Activated B cell treated with CpG ODN at 0.5 μM for 24 hours (primary cell): ENCODE measurements around the gene PIP4K2C. TPM values are rescaled to one million over a fixed set of nuclear protein-coding genes. Genes with fewer than 3 reads are reported as not detected.
"Not testable (repeated sequence)": the region's sequence is repeated elsewhere in the genome, so short reads cannot be mapped to it uniquely, and the experiment has no call there.

Experiments
- ATAC-seq: fragments of 200-7000 bp; cut with Tn5 transposase; one replicate; pipeline ENCODE4 v1.10.0; 2021; ENCODE audit warnings: low read depth, mild to moderate bottlenecking, moderate library complexity
- CTCF ChIA-PET: fragments of 350-600 bp; sonication (Branson Sonifier 250); formaldehyde crosslinking; loops from one replicate; lab custom pipeline; 2021; ENCODE audit warnings: antibody characterized with exemption; lab: Charles Lee
- POLR2A ChIA-PET: fragments of 350-600 bp; sonication (Branson Sonifier 250); formaldehyde crosslinking; loops from one replicate; lab custom pipeline; 2021; ENCODE audit warnings: antibody characterized with exemption; lab: Charles Lee
- DNase-seq: peaks from one replicate; pipeline ENCODE4 v3.0.0; 2022
- H3K27ac Mint-ChIP-seq: one replicate; pipeline ENCODE4 v1.8.0; 2020; ENCODE audit warnings: mixed read lengths
- H3K27me3 Mint-ChIP-seq: one replicate; pipeline ENCODE4 v1.8.0; 2021; ENCODE audit warnings: mixed read lengths
- H3K36me3 Mint-ChIP-seq: one replicate; pipeline ENCODE4 v1.8.0; 2021; ENCODE audit warnings: low read depth, mixed read lengths
- H3K4me1 Mint-ChIP-seq: one replicate; pipeline ENCODE4 v1.8.0; 2021; ENCODE audit warnings: mixed read lengths
- H3K4me3 Mint-ChIP-seq: one replicate; pipeline ENCODE4 v1.8.0; 2020; ENCODE audit warnings: mild to moderate bottlenecking, mixed read lengths
- H3K9me3 Mint-ChIP-seq: one replicate; pipeline ENCODE4 v1.8.0; 2020; ENCODE audit warnings: mixed read lengths
- intact Hi-C: fragments of 100-400 bp; cut with micrococcal nuclease; formaldehyde crosslinking; loops from one replicate; pipeline ENCODE4 v1.15.1; 2024
- total RNA-seq: library from RNA; stranded (reverse); gene quantifications from 2 replicates; pipeline ENCODE4 v1.2.3, GENCODE V29; 2022
- TF ChIP-seq, protein P1 (sequence below): fragments of 200-600 bp; IDR thresholded peaks from one replicate; pipeline ENCODE4 v1.8.0; 2022; ENCODE audit warnings: antibody characterized with exemption, mild to moderate bottlenecking

Gene PIP4K2C
- total RNA-seq, 1 donor from 2014 or later: 16.5 TPM

DNA sequence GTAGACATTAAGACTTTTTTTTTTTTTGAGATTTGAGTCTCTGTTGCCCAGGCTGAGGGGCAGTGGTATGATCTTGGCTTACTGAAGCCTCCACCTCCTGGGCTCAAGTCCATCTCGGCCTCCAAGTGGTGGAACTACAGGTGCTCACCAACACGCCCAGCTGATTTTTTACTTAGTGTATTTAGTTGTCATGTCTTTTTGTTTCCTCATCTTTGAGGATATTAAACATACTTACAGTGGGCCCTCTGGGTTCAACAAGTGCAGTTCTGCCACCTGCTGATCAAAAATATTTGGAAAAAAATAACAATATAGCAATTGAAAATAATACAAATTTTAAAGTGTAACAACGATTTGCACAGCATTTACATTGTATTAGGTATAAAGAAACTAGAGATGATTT is 46.4 kb downstream of the PIP4K2C start:
- ChIA-PET POLR2A (no interaction called here), CTCF (interaction anchor here (0.9 to 3.6 kb wide), 5 partner anchors 15 to 104 kb away, joined by 3 to 27 read pairs (median 3); no protein-coding TSS in a partner anchor)
- intact Hi-C loops: no loop called here
- H3K4me3 Mint-ChIP-seq: no peak overlapping the region
- H3K36me3 Mint-ChIP-seq: no peaks in the 10 kb centered on the region
- DNase-seq (no peak), ATAC-seq (no peak)
- peaks cover 34% of the 10 kb centered on the region for H3K27me3 Mint-ChIP-seq
- peaks cover 5% of the 10 kb centered on the region for H3K4me1 Mint-ChIP-seq
- no peak overlapping the region for H3K27ac Mint-ChIP-seq
- TF ChIP-seq, protein P1, sequence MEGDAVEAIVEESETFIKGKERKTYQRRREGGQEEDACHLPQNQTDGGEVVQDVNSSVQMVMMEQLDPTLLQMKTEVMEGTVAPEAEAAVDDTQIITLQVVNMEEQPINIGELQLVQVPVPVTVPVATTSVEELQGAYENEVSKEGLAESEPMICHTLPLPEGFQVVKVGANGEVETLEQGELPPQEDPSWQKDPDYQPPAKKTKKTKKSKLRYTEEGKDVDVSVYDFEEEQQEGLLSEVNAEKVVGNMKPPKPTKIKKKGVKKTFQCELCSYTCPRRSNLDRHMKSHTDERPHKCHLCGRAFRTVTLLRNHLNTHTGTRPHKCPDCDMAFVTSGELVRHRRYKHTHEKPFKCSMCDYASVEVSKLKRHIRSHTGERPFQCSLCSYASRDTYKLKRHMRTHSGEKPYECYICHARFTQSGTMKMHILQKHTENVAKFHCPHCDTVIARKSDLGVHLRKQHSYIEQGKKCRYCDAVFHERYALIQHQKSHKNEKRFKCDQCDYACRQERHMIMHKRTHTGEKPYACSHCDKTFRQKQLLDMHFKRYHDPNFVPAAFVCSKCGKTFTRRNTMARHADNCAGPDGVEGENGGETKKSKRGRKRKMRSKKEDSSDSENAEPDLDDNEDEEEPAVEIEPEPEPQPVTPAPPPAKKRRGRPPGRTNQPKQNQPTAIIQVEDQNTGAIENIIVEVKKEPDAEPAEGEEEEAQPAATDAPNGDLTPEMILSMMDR: no peak
- H3K9me3 Mint-ChIP-seq: no peaks in the 10 kb centered on the region

DNA sequence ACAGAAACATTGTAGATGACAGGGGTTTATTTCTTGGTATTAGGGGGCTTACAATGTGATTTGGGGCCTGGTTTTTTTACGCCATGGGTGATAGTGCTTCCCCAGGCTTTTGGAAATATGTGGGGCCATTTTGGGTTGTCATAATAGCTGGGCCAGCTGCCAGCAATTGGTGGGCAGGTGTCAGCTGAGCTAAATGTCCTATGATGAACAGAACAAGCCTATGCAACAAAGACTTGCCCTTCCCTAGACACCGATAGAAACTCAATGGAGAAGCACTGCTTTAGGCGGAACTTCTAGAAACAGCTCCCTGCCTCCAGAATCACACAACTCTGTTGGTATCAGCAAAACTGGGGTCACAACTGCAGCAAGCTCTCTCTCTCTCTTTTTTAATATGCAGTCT is 47.1 kb downstream of the PIP4K2C start:
- peaks cover 37% of the 10 kb centered on the region for H3K27me3 Mint-ChIP-seq
- ATAC-seq (no peak), DNase-seq (no peak)
- POLR2A ChIA-PET: no interaction called here
- TF ChIP-seq, protein P1: no peak
- no peaks in the 10 kb centered on the region for H3K9me3 Mint-ChIP-seq
- CTCF ChIA-PET: interaction anchor here (0.9 to 3.6 kb wide), 5 partner anchors 22 to 103 kb away, joined by 3 to 27 read pairs (median 3); no protein-coding TSS in a partner anchor
- H3K4me3 Mint-ChIP-seq: no peak overlapping the region
- peaks cover 5% of the 10 kb centered on the region for H3K4me1 Mint-ChIP-seq
- no peaks in the 10 kb centered on the region for H3K36me3 Mint-ChIP-seq
- intact Hi-C loops: no loop called here
- H3K27ac Mint-ChIP-seq: no peak overlapping the region

DNA sequence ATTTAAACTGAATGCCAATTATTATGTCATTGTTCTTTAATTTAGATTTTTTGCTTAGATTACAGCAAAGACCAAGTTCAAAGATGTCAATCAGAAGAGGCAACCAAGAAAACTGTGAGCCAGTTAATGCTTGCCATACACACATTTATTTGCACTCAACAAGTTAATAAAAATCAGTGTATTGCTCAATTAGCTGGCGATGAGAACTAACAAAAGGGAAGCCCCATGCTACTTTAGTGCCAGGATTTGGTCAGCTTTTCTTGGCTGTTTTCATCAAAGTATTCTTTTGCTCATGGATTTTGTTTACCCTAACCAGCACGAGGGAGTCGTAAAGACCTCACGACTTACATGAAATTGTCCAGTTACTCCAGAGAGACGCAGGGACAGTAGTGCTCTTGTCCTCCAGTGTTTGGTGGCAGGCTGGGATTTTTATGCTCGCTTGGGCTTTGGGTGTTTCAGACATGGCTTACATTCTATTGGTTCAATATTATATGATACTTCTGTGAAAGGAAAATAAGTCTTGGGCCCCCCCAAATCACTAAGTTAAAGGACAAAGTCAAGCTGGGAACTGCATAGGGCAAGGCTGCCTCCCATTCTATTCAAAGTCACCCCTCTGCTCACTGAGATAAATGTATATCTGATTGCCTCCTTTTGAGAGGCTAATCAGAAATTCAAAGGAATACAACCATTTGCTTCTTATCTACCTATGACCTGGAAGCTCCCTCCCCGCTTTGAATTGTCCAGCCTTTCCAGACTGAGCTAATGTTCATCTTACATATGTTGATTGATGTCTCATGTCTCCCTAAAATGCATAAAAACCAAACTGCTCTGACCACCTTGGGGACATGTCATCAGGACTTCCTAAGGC is 49.4 kb downstream of the PIP4K2C start:
- no peak for ATAC-seq
- no peak overlapping the region for H3K27ac Mint-ChIP-seq
- DNase-seq: no peak
- H3K36me3 Mint-ChIP-seq: no peaks in the 10 kb centered on the region
- ChIA-PET POLR2A (no interaction called here), CTCF (interaction anchor here (1.5 kb wide), 1 partner anchor 185 kb away, joined by 3 read pairs; the partner anchor contains the start of gene INHBE)
- no peaks in the 10 kb centered on the region for H3K9me3 Mint-ChIP-seq
- TF ChIP-seq, protein P1: no peak
- H3K4me3 Mint-ChIP-seq: no peak overlapping the region
- H3K4me1 Mint-ChIP-seq: no peaks in the 10 kb centered on the region
- intact Hi-C loops: no loop called here
- H3K27me3 Mint-ChIP-seq: peaks cover 31% of the 10 kb centered on the region

DNA sequence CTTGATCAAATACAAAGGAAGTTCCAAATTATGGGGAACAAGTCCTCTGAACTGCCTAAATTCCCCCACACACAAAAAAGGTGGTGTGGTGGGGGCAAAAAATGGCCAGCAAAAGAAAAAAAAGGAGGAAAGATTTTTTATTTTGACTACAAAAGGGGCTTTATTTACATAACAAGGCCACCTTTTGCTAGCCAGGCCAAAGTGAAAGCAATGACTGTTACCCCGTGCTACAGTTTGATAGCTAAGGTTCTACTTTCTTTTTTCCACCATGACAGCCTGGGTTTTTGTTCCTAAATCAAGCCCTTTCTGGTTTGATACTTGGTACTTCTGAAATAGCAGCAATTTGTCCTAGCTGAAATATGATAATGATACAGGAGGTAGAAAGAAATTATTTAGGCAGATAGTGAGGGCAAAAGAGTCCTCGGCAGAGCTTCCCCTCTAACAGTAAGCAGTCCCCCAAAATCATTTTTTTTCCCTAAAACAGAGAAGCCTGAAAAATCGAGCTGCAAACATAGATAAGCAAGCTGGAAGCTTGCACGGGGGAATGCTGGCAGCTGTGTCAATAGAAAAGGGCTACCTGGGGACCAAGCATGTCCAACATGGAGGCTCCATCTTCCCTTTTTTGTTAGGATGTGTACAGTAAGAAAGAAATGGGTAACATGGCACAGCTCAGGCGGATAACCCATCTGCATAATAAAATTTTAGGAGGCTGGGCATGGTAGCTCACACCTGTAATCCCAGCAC is 50.9 kb downstream of the PIP4K2C start:
- ATAC-seq (no peak), DNase-seq (no peak)
- intact Hi-C loops: no loop called here
- Mint-ChIP-seq H3K27ac (no peak overlapping the region), H3K36me3 (no peaks in the 10 kb centered on the region), H3K4me3 (no peak overlapping the region), H3K27me3 (peaks cover 29% of the 10 kb centered on the region), H3K4me1 (no peaks in the 10 kb centered on the region), H3K9me3 (peaks cover 2% of the 10 kb centered on the region)
- TF ChIP-seq, protein P1: no peak
- POLR2A ChIA-PET: no interaction called here
- CTCF ChIA-PET: interaction anchor here (0.6 to 1.5 kb wide), 2 partner anchors 186 to 280 kb away, joined by 3 read pairs; partner anchors contain the start of gene INHBE

DNA sequence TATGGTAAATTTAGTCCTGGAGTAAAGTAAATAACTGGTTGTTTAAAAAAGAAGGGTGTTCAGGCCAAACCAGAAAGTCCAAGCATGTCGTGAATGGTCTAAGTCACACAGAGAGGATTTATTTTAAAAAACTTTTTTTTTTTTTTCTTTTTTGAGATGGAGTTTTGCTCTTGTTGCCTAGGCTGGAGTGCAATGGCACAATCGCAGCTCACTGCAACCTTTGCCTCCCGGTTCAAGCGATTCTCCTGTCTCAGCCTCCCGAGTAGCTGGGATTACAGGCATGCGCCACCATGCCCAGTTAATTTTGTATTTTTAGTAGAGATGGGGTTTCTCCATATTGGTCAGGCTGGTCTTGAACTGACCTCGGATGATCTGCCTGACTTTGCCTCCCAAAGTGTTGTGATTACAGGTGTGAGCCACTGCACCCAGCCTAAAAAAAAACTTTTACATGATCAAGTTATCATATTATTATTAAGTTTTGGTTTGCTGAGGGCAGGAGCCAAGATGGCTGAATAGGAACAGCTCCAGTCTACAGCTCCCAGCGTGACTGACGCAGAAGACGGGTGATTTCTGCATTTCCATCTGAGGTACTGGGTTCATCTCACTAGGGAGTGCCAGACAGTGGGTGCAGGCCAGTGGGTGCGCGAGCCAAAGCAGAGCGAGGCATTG is 55.1 kb downstream of the PIP4K2C start:
- intact Hi-C loops, POLR2A ChIA-PET, H3K4me1 Mint-ChIP-seq, H3K36me3 Mint-ChIP-seq, H3K9me3 Mint-ChIP-seq, DNase-seq, H3K27ac Mint-ChIP-seq, H3K27me3 Mint-ChIP-seq, CTCF ChIA-PET, ATAC-seq, H3K4me3 Mint-ChIP-seq: not testable (repeated sequence)

DNA sequence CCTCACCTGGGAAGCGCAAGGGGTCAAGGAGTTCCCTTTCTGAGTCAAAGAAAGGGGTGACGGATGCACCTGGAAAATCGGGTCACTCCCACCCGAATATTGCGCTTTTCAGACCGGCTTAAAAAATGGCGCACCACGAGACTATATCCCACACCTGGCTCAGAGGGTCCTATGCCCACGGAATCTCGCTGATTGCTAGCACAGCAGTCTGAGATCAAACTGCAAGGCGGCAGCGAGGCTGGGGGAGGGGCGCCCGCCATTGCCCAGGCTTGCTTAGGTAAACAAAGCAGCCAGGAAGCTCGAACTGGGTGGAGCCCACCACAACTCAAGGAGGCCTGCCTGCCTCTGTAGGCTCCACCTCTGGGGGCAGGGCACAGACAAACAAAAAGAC is 55.7 kb downstream of the PIP4K2C start:
- H3K4me3 Mint-ChIP-seq, H3K27ac Mint-ChIP-seq, intact Hi-C loops, H3K9me3 Mint-ChIP-seq, H3K27me3 Mint-ChIP-seq, ATAC-seq, POLR2A ChIA-PET, H3K4me1 Mint-ChIP-seq, CTCF ChIA-PET, DNase-seq, H3K36me3 Mint-ChIP-seq: not testable (repeated sequence)
